Spleen (tissue), 7 donors: Measurements from ENCODE around the gene SLCO4A1.

Experiments
- POLR2A ChIP-seq, 3 donors: fragments of 450-650 bp; IDR thresholded peaks; one replicate each; pipeline ENCODE4 v1.5.1; 2017; ENCODE audit warnings: antibody characterized with exemption in 3 of 3, mild to moderate bottlenecking in 1 of 3
- POLR2AphosphoS5 ChIP-seq, 3 donors: sonication (generic); formaldehyde crosslinking; IDR thresholded peaks; one replicate each; pipeline ENCODE4 v1.5.1; 2017; ENCODE audit warnings: antibody characterized with exemption in 3 of 3
- TF ChIP-seq, protein P1 (sequence below), 11 experiments: fragments of 200-600 bp in 7 of 11; fragments of 450-650 bp in 4 of 11; sonication (generic) in 4 of 11; IDR thresholded peaks in 8 of 11; conservative IDR thresholded peaks in 3 of 11; 1 replicate in 7 of 11; 2 replicates in 4 of 11; pipeline versions ENCODE4 v1.4.0 to v1.8.0; 2016 to 2021; ENCODE audit warnings: antibody characterized with exemption in 11 of 11, inconsistent platforms in 4 of 11, mild to moderate bottlenecking in 1 of 11
- donor health status: DM: no; HTN: no; CAD: no; lungs with moderate emphysema.
- donor health status: DM: no; HTN: no; CAD: no.
- donor health status: DM: no; HTN: no; CAD: no.

DNA sequence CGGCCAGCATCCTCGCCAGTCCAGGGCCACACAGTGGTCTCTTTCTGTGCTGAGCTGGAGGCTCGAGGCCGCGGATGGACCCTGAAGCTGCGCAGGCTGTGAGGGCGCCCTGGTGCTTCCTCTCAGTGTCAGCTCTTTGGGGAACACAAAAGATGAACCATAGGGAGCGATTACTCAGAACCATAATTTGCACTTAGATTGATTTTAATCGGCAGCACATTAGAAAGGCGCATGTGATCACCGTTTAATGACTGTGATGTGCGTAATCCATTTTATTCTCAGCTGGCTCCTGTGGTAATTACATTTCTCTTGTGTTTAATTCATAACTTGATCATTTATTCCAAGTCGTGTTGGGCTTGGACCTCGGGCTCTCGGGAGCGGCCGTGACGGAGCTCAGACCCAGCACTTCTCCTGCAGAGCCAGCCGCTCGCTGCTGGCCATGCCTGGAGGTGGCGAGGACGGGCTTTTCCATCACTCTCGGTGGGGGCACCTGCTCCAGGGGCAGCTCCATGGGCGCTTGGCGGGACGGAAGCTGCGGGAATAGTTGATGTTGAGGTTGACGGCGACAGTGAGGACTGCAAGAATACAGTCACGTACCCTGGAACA, 40.7 kb downstream of the SLCO4A1 start:
- no peak for TF ChIP-seq POLR2A (IDR thresholded peaks at IDR 0.05)
- TF ChIP-seq, protein P1, sequence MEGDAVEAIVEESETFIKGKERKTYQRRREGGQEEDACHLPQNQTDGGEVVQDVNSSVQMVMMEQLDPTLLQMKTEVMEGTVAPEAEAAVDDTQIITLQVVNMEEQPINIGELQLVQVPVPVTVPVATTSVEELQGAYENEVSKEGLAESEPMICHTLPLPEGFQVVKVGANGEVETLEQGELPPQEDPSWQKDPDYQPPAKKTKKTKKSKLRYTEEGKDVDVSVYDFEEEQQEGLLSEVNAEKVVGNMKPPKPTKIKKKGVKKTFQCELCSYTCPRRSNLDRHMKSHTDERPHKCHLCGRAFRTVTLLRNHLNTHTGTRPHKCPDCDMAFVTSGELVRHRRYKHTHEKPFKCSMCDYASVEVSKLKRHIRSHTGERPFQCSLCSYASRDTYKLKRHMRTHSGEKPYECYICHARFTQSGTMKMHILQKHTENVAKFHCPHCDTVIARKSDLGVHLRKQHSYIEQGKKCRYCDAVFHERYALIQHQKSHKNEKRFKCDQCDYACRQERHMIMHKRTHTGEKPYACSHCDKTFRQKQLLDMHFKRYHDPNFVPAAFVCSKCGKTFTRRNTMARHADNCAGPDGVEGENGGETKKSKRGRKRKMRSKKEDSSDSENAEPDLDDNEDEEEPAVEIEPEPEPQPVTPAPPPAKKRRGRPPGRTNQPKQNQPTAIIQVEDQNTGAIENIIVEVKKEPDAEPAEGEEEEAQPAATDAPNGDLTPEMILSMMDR (IDR thresholded peaks at IDR 0.05 in 8 of 11, conservative IDR thresholded peaks at IDR 0.05 in 3 of 11) = no peak
- TF ChIP-seq POLR2AphosphoS5 (IDR thresholded peaks at IDR 0.05) = no peak
